ENCODE results near the gene TMC5. TPM values are rescaled to one million over a fixed set of nuclear protein-coding genes. Genes with fewer than 3 reads are reported as not detected.

TMC5 gene
- total RNA-seq, 1 experiment from 2014 or later = 1.2 TPM

DNA sequence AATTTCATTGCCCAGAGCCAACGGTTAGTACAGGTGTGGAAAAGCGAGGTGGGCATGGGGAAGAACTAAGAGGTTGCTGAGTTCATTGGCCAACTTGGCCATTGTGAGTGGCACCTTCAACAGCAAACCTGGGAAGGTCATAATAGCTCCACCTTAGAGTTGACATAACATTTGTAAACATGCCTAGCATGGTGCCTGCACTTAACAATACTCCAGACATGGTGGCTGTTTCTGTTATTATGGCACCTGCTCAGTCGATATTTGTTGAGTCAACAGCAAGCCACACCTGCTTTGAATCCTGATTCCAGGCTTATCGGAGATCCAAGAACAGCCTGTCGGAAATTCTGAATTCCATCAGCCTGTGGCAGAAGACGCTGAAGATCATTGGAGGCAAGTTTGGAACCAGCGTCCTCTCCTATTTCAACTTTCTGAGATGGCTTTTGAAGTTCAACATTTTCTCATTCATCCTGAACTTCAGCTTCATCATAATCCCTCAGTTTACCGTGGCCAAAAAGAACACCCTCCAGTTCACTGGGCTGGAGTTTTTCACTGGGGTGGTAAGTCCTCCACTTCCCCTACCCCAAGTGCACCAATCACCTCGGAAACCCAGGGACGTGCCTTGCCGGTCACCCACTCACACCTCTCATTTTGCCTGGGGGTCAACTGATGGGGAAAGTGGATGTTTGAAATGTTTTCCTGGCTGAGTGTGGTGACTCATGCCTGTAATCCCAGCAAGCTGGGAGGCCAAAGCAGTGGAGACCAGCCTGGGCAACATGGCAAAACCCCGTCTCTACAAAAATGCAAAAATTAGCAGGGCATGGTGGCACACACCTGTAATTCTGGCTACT is 46.0 kb downstream of the TMC5 start:
- Mint-ChIP-seq H3K27me3 (ENCODE audit: low read depth) (no peaks in the 10 kb centered on the region; the same call in 1 of the 2 replicates), H3K27ac (no peak overlapping the region; a peak in 1 of 7 replicates), H3K4me3 (no peak overlapping the region), H3K9me3 (peaks cover 6 to 7% of the 10 kb centered on the region in 2 experiments), H3K4me1 (no peaks in the 10 kb centered on the region), H3K36me3 (ENCODE audit: insufficient read depth in 1 of 3, low read depth in 3 of 3) (peaks cover 7 to 9% (median 8%) of the 10 kb centered on the region in 3 experiments)
- no peak overlapping the region for H3K18ac ChIP-seq (ENCODE audit: insufficient read length, low read depth, low read length)
- no peak overlapping the region for H2BK12ac ChIP-seq (ENCODE audit: insufficient read length, low read depth, low read length)
- no peak overlapping the region for H3K27ac ChIP-seq (ENCODE audit: insufficient read length, low read depth, low read length)
- H4K8ac ChIP-seq (replicated peaks; ENCODE audit: insufficient read length, low read depth, low read length) = no peak overlapping the region
- H3K79me1 ChIP-seq (ENCODE audit: insufficient read depth, low read depth, low read length, poor library complexity, severe bottlenecking) = no peaks in the 10 kb centered on the region
- no peak for DNase-seq
- no peak overlapping the region for H2BK5ac ChIP-seq (ENCODE audit: insufficient read length, low read length)
- H4K20me1 ChIP-seq (ENCODE audit: control insufficient read depth, insufficient read depth, insufficient read length) = no peaks in the 10 kb centered on the region
- H2BK120ac ChIP-seq (ENCODE audit: low read depth, low read length, poor library complexity, severe bottlenecking) = no peak overlapping the region
- TF ChIP-seq, protein P1, sequence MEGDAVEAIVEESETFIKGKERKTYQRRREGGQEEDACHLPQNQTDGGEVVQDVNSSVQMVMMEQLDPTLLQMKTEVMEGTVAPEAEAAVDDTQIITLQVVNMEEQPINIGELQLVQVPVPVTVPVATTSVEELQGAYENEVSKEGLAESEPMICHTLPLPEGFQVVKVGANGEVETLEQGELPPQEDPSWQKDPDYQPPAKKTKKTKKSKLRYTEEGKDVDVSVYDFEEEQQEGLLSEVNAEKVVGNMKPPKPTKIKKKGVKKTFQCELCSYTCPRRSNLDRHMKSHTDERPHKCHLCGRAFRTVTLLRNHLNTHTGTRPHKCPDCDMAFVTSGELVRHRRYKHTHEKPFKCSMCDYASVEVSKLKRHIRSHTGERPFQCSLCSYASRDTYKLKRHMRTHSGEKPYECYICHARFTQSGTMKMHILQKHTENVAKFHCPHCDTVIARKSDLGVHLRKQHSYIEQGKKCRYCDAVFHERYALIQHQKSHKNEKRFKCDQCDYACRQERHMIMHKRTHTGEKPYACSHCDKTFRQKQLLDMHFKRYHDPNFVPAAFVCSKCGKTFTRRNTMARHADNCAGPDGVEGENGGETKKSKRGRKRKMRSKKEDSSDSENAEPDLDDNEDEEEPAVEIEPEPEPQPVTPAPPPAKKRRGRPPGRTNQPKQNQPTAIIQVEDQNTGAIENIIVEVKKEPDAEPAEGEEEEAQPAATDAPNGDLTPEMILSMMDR (conservative IDR thresholded peaks at IDR 0.05) = no peak
- H3K9ac ChIP-seq (ENCODE audit: extremely low read depth, insufficient read length, low read length) = no peak overlapping the region
- H2BK20ac ChIP-seq (ENCODE audit: low read depth, low read length, poor library complexity, severe bottlenecking) = no peak overlapping the region
- H3K14ac ChIP-seq (ENCODE audit: insufficient read depth, low read length) = no peak overlapping the region
- H3K9me3 ChIP-seq (ENCODE audit: control insufficient read depth, low read depth, low read length) = no peaks in the 10 kb centered on the region
- no peaks in the 10 kb centered on the region for H3K79me2 ChIP-seq (ENCODE audit: insufficient read depth, low read length)
- no peak overlapping the region for H4K5ac ChIP-seq (ENCODE audit: insufficient read length, low read depth, low read length)
- H3K23me2 ChIP-seq (ENCODE audit: insufficient read length, low read depth, low read length, poor library complexity, severe bottlenecking) = no peaks in the 10 kb centered on the region
- H2BK15ac ChIP-seq (ENCODE audit: low read depth, low read length) = no peak overlapping the region
- no peak overlapping the region for H2AK5ac ChIP-seq (ENCODE audit: insufficient read length, low read length)
- H3K4me1 ChIP-seq (ENCODE audit: insufficient read depth, low read length) = no peaks in the 10 kb centered on the region
- H3K23ac ChIP-seq (ENCODE audit: insufficient read length, low read depth, low read length) = no peak overlapping the region
- no peak overlapping the region for H2AFZ ChIP-seq (ENCODE audit: low read length)
- no peak overlapping the region for H3K4me2 ChIP-seq (ENCODE audit: insufficient read depth, insufficient read length, low read length)
- no peaks in the 10 kb centered on the region for H3K27me3 ChIP-seq (ENCODE audit: insufficient read depth, low read length)
- H3K56ac ChIP-seq (ENCODE audit: insufficient read length, low read depth, low read length) = no peak overlapping the region
- no CpG with 5 or more reads among the region's 12 CpGs for WGBS (ENCODE audit: extremely low coverage, insufficient read length, low lambda C conversion rate)
- no peak overlapping the region for H3T11ph ChIP-seq (ENCODE audit: low read length)
- H3K4ac ChIP-seq (ENCODE audit: low read depth, low read length) = no peak overlapping the region
- no peak overlapping the region for H4K91ac ChIP-seq (ENCODE audit: insufficient read length, low read depth, low read length)
